GM19240 (cell line): ENCODE measurements around the gene NPL.

Source experiments
- DNase-seq: peaks from one replicate; pipeline ENCODE4 v3.0.0; 2011; ENCODE audit warnings: low spot score; ENCODE audit not compliant: insufficient read length

NPL gene, protein sequence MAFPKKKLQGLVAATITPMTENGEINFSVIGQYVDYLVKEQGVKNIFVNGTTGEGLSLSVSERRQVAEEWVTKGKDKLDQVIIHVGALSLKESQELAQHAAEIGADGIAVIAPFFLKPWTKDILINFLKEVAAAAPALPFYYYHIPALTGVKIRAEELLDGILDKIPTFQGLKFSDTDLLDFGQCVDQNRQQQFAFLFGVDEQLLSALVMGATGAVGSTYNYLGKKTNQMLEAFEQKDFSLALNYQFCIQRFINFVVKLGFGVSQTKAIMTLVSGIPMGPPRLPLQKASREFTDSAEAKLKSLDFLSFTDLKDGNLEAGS

GRCh38 chr1:182789138-182790076, at the start of gene NPL:
Gene NPL (plus strand): TSS chr1:182789773. CDS start chr1:182794372, 4,599 bp downstream.
- DNase-seq = peak; percentile 43

DNA sequence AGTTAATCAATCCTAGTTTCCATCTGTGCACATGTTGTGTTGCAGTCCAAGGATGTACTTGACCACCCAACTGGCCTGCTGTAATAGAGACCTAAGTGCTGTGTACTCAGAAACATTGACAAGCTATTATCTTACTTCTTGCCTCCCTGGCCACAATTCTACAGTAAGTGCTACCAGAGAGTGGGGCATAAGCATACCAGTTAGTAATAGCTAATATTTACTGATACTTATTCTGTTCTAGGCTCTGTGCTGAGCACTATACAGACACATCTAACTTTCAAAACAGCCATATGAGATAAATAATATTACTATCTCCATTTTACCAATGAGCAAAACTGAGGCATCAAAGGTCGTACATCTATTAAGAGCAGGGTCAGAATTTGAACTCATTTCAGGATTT, 49.5 kb upstream of the NPL start:
- no peak for DNase-seq

- DNase-seq = no peak
Measured at GRCh38 chr1:182742780-182743179, 46.8 kb upstream of the NPL start.

- no peak for DNase-seq
Measured at GRCh38 chr1:182752077-182752988, 37.2 kb upstream of the NPL start.

- DNase-seq = no peak
Measured at GRCh38 chr1:182754087-182754486, 35.5 kb upstream of the NPL start.

DNA sequence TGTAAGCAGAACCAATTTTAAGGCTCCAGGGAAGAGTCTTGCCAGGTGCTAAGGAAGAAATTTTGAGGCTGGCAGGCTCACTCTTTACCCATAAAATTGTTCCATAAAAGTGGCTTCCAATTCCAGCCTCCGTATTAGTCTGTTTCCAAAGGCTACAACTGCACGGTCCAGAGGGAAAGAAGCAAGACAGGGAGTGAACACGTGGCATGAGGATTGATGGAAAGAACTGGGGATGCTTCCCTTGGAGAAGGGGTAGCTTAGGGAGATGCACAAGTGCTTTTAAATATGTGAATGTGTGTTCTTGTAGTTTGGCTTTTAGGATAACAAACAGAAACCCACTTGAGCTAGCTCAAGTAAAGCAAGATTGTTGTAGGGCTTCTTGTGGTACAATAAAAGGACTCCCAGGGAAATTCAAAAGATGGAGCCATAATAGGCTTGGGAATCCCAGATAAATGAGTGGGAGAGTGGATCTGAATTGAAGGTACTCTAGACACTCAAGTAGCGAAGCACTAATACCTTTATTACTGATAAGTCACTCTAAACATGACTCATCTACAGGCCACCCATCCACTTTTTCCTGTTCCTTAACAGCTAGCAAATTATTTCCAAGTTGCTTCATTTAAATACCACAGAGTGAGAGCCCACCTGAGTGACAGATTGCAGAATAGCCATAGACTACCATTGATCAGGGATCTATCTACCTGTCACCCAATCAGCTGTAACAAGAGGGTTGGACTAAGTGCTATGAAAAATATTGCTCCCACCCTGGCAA, 34.8 kb upstream of the NPL start:
- DNase-seq = no peak

- DNase-seq = no peak
Measured at GRCh38 chr1:182755632-182756031, 33.9 kb upstream of the NPL start.

GRCh38 chr1:182756423-182756822, 33.1 kb upstream of the NPL start:
- no peak for DNase-seq

DNA sequence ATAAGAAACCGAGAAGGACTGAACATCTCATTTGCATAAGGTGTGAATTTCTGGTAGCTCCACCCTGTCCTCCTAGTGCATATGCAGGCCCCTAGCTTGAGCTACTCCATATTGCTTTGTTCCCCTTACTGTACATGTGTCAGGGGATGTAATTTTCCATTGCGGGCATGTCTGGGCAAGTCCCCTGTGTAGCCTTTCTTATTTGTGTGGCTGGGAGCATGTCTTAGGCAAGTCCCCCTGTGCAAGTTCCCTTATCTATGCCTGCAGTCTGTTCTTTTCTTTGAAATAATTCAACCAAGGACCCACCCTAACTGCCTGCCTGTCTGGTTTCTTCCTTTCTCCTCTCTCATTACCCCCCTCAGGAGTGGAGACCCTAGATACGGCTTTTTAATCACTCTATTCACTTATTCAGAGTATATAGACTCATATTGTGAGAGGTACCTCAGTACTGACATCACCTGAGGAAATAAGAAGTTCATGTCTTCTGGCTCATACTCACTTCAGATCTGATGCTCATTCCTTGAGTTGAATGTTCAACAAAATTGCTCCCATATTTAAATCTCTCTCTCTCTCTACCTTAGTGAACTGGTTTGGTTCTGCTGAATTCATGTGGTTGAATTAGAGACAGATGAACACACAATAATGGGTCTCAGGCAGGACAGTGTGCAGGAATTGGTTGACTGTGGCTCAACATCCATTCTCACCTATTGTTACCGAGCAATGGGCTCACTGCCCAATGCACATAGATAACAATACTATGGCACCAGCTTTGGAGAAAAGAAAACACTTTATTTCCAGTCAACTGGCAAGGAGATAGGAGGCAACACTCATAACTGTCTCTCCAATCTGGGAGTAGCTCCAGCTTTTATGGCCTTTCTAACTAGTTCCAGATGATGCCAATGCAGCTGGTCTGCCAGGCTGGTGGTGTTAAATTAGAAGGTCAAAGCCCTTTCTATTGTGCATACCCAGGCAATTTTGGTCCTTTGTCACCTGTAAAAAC, 27.9 kb upstream of the NPL start:
- DNase-seq = no peak

GRCh38 chr1:182762536-182762935, 27.0 kb upstream of the NPL start:
- no peak for DNase-seq

- no peak for DNase-seq
Measured at GRCh38 chr1:182764029-182764727, 25.4 kb upstream of the NPL start.

- DNase-seq = no peak
Measured at GRCh38 chr1:182765391-182765790, 24.2 kb upstream of the NPL start.

DNA sequence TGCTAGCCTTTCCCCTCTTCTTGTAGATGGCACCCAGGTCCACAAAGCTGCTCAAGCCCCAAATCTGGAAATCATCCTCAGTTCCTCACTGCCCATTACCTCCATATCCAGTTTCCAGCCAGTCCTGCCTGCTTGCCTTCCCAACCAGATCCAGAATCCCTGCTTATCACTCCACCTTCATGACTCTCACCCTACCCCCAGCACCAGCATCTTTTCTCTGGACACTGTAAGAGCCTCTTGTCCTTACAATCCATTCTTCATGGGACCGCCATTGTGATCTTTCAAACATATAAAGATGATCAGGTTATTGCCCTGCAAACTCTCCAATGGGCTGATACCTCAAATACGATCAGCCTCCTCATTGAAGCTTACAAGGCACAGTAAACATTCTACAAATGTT, 23.5 kb upstream of the NPL start:
- no peak for DNase-seq

DNA sequence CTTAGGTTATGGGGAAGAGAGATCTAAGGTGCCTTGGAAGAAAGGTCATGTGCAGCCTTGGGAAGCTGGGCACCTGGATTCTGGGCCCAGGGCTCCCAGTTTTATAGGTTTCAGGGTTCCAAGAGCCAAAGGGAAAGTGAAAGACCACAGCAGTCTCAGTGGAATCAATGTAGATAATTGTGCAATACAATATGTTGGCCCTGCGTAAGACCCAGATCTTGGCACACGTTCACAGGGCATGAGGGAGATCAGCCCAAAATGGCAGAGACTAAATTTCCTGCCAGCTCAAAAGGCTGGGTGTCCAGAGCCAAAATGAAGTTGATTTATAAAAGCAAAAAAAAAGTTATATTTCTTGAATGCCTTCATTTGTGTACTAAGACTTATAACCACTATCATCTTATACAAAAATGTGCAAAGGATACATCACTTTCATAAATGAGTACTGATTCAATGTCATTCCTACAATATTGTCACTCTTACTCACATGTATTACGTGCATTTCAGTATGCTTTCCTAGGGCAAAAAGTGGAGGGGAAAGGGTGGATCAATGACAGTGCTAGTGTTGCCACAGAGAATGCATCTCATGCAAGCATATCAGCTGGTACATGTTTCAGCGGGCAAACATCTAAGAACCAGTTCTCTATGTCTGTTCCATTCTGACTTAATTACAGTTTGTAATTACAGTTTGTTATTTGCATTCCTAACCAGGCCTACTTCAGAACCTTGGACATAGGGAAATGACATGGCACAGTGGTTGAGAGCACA, 22.5 kb upstream of the NPL start:
- DNase-seq = no peak

DNA sequence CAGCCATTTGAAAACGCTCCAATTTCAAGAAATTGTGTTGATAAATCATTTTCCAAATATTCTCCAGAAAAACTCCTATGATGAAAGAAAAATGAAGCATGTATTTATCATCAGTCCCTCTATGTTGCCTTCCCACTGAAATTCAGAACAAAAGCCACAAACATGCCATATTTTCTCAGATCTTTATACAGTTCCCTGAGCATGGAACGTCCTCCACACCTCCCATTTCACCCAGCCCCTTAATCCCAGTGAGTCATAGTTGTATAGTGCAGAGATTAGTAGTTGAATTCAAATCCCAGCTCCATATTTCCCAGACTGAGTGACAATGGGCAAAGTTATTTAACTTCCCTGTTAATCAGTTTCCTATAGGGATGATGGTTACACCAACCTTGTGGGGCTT, 20.6 kb upstream of the NPL start:
- no peak for DNase-seq

DNA sequence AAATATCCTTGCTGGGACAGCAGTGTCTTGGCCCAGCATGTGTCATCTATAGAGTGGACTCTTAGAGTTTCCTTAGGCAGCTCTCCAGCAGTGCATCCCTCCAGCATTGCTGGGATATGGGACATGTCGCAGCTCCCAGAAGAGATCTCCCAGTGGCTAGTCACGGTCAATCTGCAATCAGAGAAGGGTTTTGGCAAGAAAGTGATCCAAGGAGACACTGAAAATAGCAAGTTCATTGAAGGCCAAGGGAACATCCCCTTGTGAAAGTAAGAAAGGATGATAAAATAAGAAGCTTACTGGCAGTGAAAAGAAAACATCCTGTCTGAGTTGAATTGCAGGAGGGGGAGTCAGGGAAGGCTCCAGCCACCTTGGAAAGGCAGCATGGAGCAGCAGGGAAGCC, 19.3 kb upstream of the NPL start:
- no peak for DNase-seq

DNA sequence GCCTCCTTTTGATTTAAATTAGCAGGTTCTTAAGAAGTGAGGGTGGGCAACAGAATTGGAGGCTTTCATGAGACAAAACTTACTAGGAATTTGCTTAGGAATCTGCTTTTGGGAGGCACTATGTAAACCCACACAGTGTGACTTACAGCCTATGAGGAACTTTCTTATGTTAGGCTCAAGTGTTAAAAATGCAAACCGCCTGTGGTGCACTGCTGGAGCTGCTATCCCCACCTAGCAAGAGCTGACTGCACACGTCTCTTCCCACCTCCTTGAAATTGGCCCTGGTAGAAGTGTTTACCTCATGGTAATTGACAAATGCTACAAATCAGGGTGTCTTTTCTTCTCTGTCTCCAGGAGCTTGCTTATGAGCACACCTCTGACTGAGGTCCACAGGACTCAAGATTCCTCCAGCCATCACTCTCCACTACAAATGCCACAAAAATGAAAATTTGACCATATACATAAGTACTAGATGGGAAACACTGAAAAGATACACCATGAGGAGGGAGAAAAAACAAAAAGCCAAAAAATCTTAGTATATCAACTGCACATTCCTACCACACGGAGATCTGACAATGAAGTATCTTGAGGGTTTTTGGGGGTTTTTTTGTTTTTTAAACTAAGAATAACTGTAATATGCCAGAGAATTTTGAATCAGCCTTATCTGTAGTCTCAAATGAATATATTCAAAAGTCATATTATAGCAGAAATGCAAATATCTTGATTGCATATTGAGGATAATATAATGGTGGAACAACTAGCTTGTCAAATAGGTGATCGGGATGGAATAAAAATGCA, 18.2 kb upstream of the NPL start:
- DNase-seq = no peak
